NCI-H2029 (cell line): ENCODE data around the gene MSH2.
"Not testable (repeated sequence)": the region's sequence is repeated elsewhere in the genome, so short reads cannot be mapped to it uniquely, and the experiment has no call there.

ENCODE experiments used
- DNase-seq: peaks from one replicate; lab custom pipeline; 2025; lab: John Stamatoyannopoulos, UW

Gene MSH2

GRCh38 chr2:47402805-47403608 lies at the start of gene MSH2:
MSH2 (plus strand) TSS chr2:47403156; CDS start chr2:47403192, 36 bp downstream.
- peak; percentile 95 for DNase-seq

GRCh38 chr2:47354013-47354847 lies 48.7 kb upstream of the MSH2 start:
- no peak for DNase-seq

- no peak for DNase-seq
These were observed 48.1 kb upstream of the MSH2 start for GRCh38 chr2:47354848-47355204.

- no peak for DNase-seq
These were observed 45.5 kb upstream of the MSH2 start for GRCh38 chr2:47357483-47357882.

- DNase-seq, result no peak
These were observed 43.5 kb upstream of the MSH2 start for GRCh38 chr2:47359375-47359868.

- no peak for DNase-seq
These were observed 42.7 kb upstream of the MSH2 start for GRCh38 chr2:47360283-47360682.

GRCh38 chr2:47360927-47361326 lies 42.0 kb upstream of the MSH2 start:
- no peak for DNase-seq

- DNase-seq, result not testable (repeated sequence)
These were observed 41.3 kb upstream of the MSH2 start for GRCh38 chr2:47361505-47362229.

GRCh38 chr2:47373747-47374146 lies 29.2 kb upstream of the MSH2 start:
- no peak for DNase-seq

GRCh38 chr2:47375307-47375706 lies 27.6 kb upstream of the MSH2 start:
- DNase-seq, result no peak

- no peak for DNase-seq
These were observed 23.6 kb upstream of the MSH2 start for GRCh38 chr2:47379384-47379783.

- no peak for DNase-seq
These were observed 21.5 kb upstream of the MSH2 start for GRCh38 chr2:47381408-47381807.

GRCh38 chr2:47386551-47386950 lies 16.4 kb upstream of the MSH2 start:
- DNase-seq, result no peak

- DNase-seq, result no peak
These were observed 14.1 kb upstream of the MSH2 start for GRCh38 chr2:47388888-47389287.

- DNase-seq, result no peak
These were observed 13.3 kb upstream of the MSH2 start for GRCh38 chr2:47389692-47390091.

GRCh38 chr2:47401789-47402554 lies 984 bp upstream of the MSH2 start:
- no peak for DNase-seq

GRCh38 chr2:47402555-47402804 lies 476 bp upstream of the MSH2 start:
- no peak for DNase-seq

GRCh38 chr2:47403609-47404193 lies 745 bp downstream of the MSH2 start:
- no peak for DNase-seq

GRCh38 chr2:47404356-47404755 lies 1.4 kb downstream of the MSH2 start:
- DNase-seq, result no peak

GRCh38 chr2:47405757-47406156 lies 2.8 kb downstream of the MSH2 start:
- DNase-seq, result no peak

GRCh38 chr2:47406649-47407330 lies 3.8 kb downstream of the MSH2 start:
- not testable (repeated sequence) for DNase-seq
